GM18870 (cell line): Measurements from ENCODE around the gene SLC27A5.
"Not testable (repeated sequence)": the region's sequence is repeated elsewhere in the genome, so short reads cannot be mapped to it uniquely, and the experiment has no call there.

ENCODE experiments used
- ATAC-seq: cut with Tn5 transposase; IDR thresholded peaks from one replicate; pipeline ENCODE4 v1.9.1; 2021; ENCODE audit warnings: moderate library complexity; ENCODE audit not compliant: unreplicated experiment

Gene SLC27A5

GRCh38 chr19:58499021-58499927 lies 12.5 kb downstream of the SLC27A5 start:
- peak; percentile 85 for ATAC-seq

GRCh38 chr19:58498316-58499020 lies 13.3 kb downstream of the SLC27A5 start:
- no peak for ATAC-seq

- no peak for ATAC-seq
These were observed 14.1 kb downstream of the SLC27A5 start for GRCh38 chr19:58497634-58498170.

- no peak for ATAC-seq
These were observed 19.5 kb downstream of the SLC27A5 start for GRCh38 chr19:58492265-58492664.

- no peak for ATAC-seq
These were observed 20.4 kb downstream of the SLC27A5 start for GRCh38 chr19:58491393-58491792.

GRCh38 chr19:58484349-58484748 lies 27.4 kb downstream of the SLC27A5 start:
- ATAC-seq: not testable (repeated sequence)

GRCh38 chr19:58483776-58484175 lies 28.0 kb downstream of the SLC27A5 start:
- no peak for ATAC-seq

- no peak for ATAC-seq
These were observed 29.4 kb downstream of the SLC27A5 start for GRCh38 chr19:58482372-58482771.

GRCh38 chr19:58480831-58481230 lies 31.0 kb downstream of the SLC27A5 start:
- no peak for ATAC-seq

- no peak for ATAC-seq
These were observed 31.3 kb downstream of the SLC27A5 start for GRCh38 chr19:58480481-58480830.

GRCh38 chr19:58479736-58480480 lies 31.9 kb downstream of the SLC27A5 start:
- ATAC-seq: no peak

- ATAC-seq: no peak
These were observed 32.5 kb downstream of the SLC27A5 start for GRCh38 chr19:58479303-58479702.

- ATAC-seq: no peak
These were observed 33.9 kb downstream of the SLC27A5 start for GRCh38 chr19:58477871-58478270.

- no peak for ATAC-seq
These were observed 34.7 kb downstream of the SLC27A5 start for GRCh38 chr19:58477130-58477529.

GRCh38 chr19:58476498-58477015 lies 35.2 kb downstream of the SLC27A5 start:
- peak; percentile 5 for ATAC-seq

GRCh38 chr19:58475714-58476497 lies 35.9 kb downstream of the SLC27A5 start, which contains the start of gene ZNF446:
TSS of gene ZNF446 (plus strand) at chr19:58476352. CDS start at chr19:58477219, 867 bp downstream.
- peak; percentile 75 for ATAC-seq

- no peak for ATAC-seq
These were observed 36.6 kb downstream of the SLC27A5 start for GRCh38 chr19:58474997-58475713.

GRCh38 chr19:58474291-58474996 lies 37.3 kb downstream of the SLC27A5 start:
- no peak for ATAC-seq

- ATAC-seq: no peak
These were observed 38.0 kb downstream of the SLC27A5 start for GRCh38 chr19:58473775-58474174.
